B cell (primary cell): ENCODE measurements around the gene HTR3A. TPM values are rescaled to one million over a fixed set of nuclear protein-coding genes. Genes with fewer than 3 reads are reported as not detected.

Experiments used
- ATAC-seq: fragments of 200-7000 bp; cut with Tn5 transposase; one replicate; pipeline ENCODE4 v1.10.0; 2021; ENCODE audit warnings: low read depth, mild to moderate bottlenecking, moderate number of reproducible peaks, moderate library complexity
- CTCF ChIA-PET: fragments of 350-600 bp; sonication (Branson Sonifier 250); formaldehyde crosslinking; loops from one replicate; lab custom pipeline; 2021; ENCODE audit warnings: antibody characterized with exemption, inconsistent platforms; lab: Charles Lee
- POLR2A ChIA-PET: fragments of 350-600 bp; sonication (Branson Sonifier 250); formaldehyde crosslinking; loops from one replicate; lab custom pipeline; 2021; ENCODE audit warnings: antibody characterized with exemption; lab: Charles Lee
- DNase-seq: peaks from one replicate; pipeline ENCODE4 v3.0.0; 2013
- H2AFZ ChIP-seq: 2 replicates; pipeline ENCODE4 v1.6.1; 2012; ENCODE audit warnings: mild to moderate bottlenecking, low read depth, low read length; ENCODE audit not compliant: insufficient read depth, poor library complexity, severe bottlenecking
- H3K27ac ChIP-seq, 2 donors: 1 replicate in 1 of 2; 2 replicates in 1 of 2; pipeline ENCODE4 v1.5.1; 2012 to 2013; ENCODE audit warnings: low read length in 2 of 2, mild to moderate bottlenecking in 2 of 2, moderate library complexity in 1 of 2
- H3K27me3 ChIP-seq, 4 experiments: fragments of 200-600 bp in 1 of 4; sonication (generic) in 1 of 4; replicated peaks in 1 of 4; 1 replicate in 2 of 4; 2 replicates in 2 of 4; pipeline versions ENCODE4 v1.6.1 to v1.7.0; 2013 to 2016; ENCODE audit warnings: low read length in 3 of 4, mild to moderate bottlenecking in 2 of 4, mixed read lengths in 1 of 4, moderate library complexity in 1 of 4; ENCODE audit not compliant: insufficient read depth in 4 of 4, control insufficient read depth in 3 of 4; ENCODE audit errors: control extremely low read depth in 1 of 4
- H3K36me3 ChIP-seq, 2 experiments: replicated peaks in 1 of 2; 1 replicate in 1 of 2; 2 replicates in 1 of 2; pipeline versions ENCODE4 v1.6.1 to v1.7.1; 2013; ENCODE audit warnings: low read length in 1 of 2; ENCODE audit not compliant: insufficient read depth in 2 of 2, control insufficient read depth in 1 of 2; ENCODE audit errors: control extremely low read depth in 1 of 2, extremely low read depth in 1 of 2
- H3K4me1 ChIP-seq, 2 donors: fragments of 200-600 bp in 1 of 2; sonication (generic) in 1 of 2; 1 replicate in 1 of 2; 2 replicates in 1 of 2; pipeline versions ENCODE4 v1.5.1 to v1.6.1; 2013 to 2017; ENCODE audit warnings: low read length in 2 of 2; ENCODE audit not compliant: control insufficient read depth in 2 of 2, insufficient read depth in 2 of 2
- H3K4me2 ChIP-seq: replicated peaks from 2 replicates; pipeline ENCODE3; 2012; ENCODE audit warnings: mild to moderate bottlenecking, low read depth, low read length; ENCODE audit not compliant: poor library complexity, severe bottlenecking
- H3K4me3 ChIP-seq, 5 experiments: fragments of 200-600 bp in 1 of 5; sonication (generic) in 1 of 5; 1 replicate in 3 of 5; 2 replicates in 2 of 5; pipeline versions ENCODE4 v1.5.1 to v1.7.0; 2011 to 2016; ENCODE audit warnings: low read length in 4 of 5, mild to moderate bottlenecking in 4 of 5, low read depth in 2 of 5, control low read depth in 1 of 5, moderate library complexity in 1 of 5; ENCODE audit not compliant: insufficient read depth in 1 of 5; ENCODE audit errors: control extremely low read depth in 1 of 5, extremely low read depth in 1 of 5
- H3K79me2 ChIP-seq: fragments of 200-600 bp; sonication (generic); one replicate; pipeline ENCODE4 v1.6.0; 2016; ENCODE audit warnings: low read length; ENCODE audit not compliant: control insufficient read depth, insufficient read depth
- H3K9ac ChIP-seq: fragments of 200-600 bp; sonication (generic); 2 replicates; pipeline ENCODE4 v1.6.1; 2017; ENCODE audit warnings: mild to moderate bottlenecking, low read length, moderate library complexity
- H3K9me3 ChIP-seq, 3 donors: one replicate each; pipeline versions ENCODE4 v1.6.1 to v1.7.1; 2013; ENCODE audit warnings: low read length in 2 of 3; ENCODE audit not compliant: control insufficient read depth in 2 of 3, insufficient read depth in 1 of 3; ENCODE audit errors: control extremely low read depth in 1 of 3
- H4K20me1 ChIP-seq: 2 replicates; pipeline ENCODE4 v1.6.0; 2012; ENCODE audit warnings: mild to moderate bottlenecking, low read length; ENCODE audit not compliant: insufficient read depth, control insufficient read depth, poor library complexity, severe bottlenecking
- H3K27ac Mint-ChIP-seq: one replicate; pipeline ENCODE4 v1.8.0; 2021; ENCODE audit warnings: mixed read lengths
- H3K27me3 Mint-ChIP-seq: one replicate; pipeline ENCODE4 v1.8.0; 2021; ENCODE audit warnings: mixed read lengths
- H3K4me1 Mint-ChIP-seq: one replicate; pipeline ENCODE4 v1.8.0; 2021; ENCODE audit warnings: mixed read lengths
- H3K4me3 Mint-ChIP-seq: one replicate; pipeline ENCODE4 v1.8.0; 2021; ENCODE audit warnings: mixed read lengths
- H3K9me3 Mint-ChIP-seq: one replicate; pipeline ENCODE4 v1.8.0; 2022; ENCODE audit warnings: mixed read lengths; ENCODE audit not compliant: insufficient read depth
- EZH2 ChIP-seq: IDR thresholded peaks from 2 replicates; pipeline ENCODE4 v1.6.1; 2012; ENCODE audit warnings: borderline replicate concordance, low read depth, mild to moderate bottlenecking, moderate library complexity, low read length; ENCODE audit not compliant: insufficient read depth, poor library complexity, severe bottlenecking
- WGBS: methylation state at CpG from one replicate; pipeline ENCODE4 v1.1.5; 2013; ENCODE audit warnings: missing lambda C conversion rate; ENCODE audit not compliant: insufficient coverage; 5-methylcytosine and 5-hydroxymethylcytosine counted together
- intact Hi-C: fragments of 100-400 bp; cut with micrococcal nuclease; formaldehyde crosslinking; loops from one replicate; pipeline ENCODE4 v1.10.0; 2022
- polyA plus RNA-seq: library from polyadenylated mRNA; depleted of rRNA; stranded (reverse); fragments of >200 nt; gene quantifications from 2 replicates; pipeline ENCODE4 v1.2.3, GENCODE V29; 2012
- total RNA-seq, 2 donors: library from RNA; stranded (reverse); fragments of 120-200 nt in 1 of 2; gene quantifications; 1 replicate in 1 of 2; 2 replicates in 1 of 2; pipeline versions ENCODE4 v1.2.3 to v1.2.4, GENCODE V29; 2013 to 2022
- TF ChIP-seq, protein P1 (sequence below): fragments of 200-600 bp; IDR thresholded peaks from one replicate; pipeline ENCODE4 v1.8.0; 2022; ENCODE audit warnings: antibody characterized with exemption, mild to moderate bottlenecking

HTR3A gene
- total and polyA plus RNA-seq, 2 donors (not counting 1 experiment from before 2014, with no cell fraction given): 8.1 to 16.1 TPM

- ChIA-PET CTCF (interaction anchor here (0.7 to 19.6 kb wide), 9 partner anchors 8 to 270 kb away, joined by 3 to 592 read pairs (median 4); partner anchors contain the start of gene HTR3A), POLR2A (interaction anchor here (0.6 to 2.0 kb wide), 2 partner anchors 8 to 13 kb away, joined by 4 read pairs; no protein-coding TSS in a partner anchor)
- TF ChIP-seq, protein P1, sequence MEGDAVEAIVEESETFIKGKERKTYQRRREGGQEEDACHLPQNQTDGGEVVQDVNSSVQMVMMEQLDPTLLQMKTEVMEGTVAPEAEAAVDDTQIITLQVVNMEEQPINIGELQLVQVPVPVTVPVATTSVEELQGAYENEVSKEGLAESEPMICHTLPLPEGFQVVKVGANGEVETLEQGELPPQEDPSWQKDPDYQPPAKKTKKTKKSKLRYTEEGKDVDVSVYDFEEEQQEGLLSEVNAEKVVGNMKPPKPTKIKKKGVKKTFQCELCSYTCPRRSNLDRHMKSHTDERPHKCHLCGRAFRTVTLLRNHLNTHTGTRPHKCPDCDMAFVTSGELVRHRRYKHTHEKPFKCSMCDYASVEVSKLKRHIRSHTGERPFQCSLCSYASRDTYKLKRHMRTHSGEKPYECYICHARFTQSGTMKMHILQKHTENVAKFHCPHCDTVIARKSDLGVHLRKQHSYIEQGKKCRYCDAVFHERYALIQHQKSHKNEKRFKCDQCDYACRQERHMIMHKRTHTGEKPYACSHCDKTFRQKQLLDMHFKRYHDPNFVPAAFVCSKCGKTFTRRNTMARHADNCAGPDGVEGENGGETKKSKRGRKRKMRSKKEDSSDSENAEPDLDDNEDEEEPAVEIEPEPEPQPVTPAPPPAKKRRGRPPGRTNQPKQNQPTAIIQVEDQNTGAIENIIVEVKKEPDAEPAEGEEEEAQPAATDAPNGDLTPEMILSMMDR: no peak
- no peak for TF ChIP-seq EZH2
- Histone ChIP-seq H4K20me1 (no peaks in the 10 kb centered on the region), H3K27me3 (peaks cover 0 to 3% (median 0%) of the 10 kb centered on the region in 4 experiments), H2AFZ (no peak overlapping the region), H3K27ac (no peak overlapping the region), H3K4me3 (no peak overlapping the region), H3K9me3 (no peaks in the 10 kb centered on the region), H3K4me2 (no peak overlapping the region), H3K4me1 (peaks cover 7 to 20% of the 10 kb centered on the region in 2 donors), H3K36me3 (peaks cover 0 to 3% of the 10 kb centered on the region in 2 experiments), H3K9ac (no peak overlapping the region), H3K79me2 (no peaks in the 10 kb centered on the region)
- intact Hi-C loops: loop anchor here (5.0 kb wide), 2 partner anchors 46 to 196 kb away; no protein-coding TSS in a partner anchor
- Mint-ChIP-seq H3K27ac (no peak overlapping the region), H3K4me1 (peaks cover 9% of the 10 kb centered on the region), H3K27me3 (peaks cover 4% of the 10 kb centered on the region), H3K4me3 (no peak overlapping the region), H3K9me3 (no peaks in the 10 kb centered on the region)
- peak; percentile 27 for DNase-seq
- 33% methylated on average over 1 of the region's 4 CpGs for WGBS
- no peak for ATAC-seq
These were observed 16.3 kb downstream of the HTR3A start for GRCh38 chr11:113991170-113991569.

DNA sequence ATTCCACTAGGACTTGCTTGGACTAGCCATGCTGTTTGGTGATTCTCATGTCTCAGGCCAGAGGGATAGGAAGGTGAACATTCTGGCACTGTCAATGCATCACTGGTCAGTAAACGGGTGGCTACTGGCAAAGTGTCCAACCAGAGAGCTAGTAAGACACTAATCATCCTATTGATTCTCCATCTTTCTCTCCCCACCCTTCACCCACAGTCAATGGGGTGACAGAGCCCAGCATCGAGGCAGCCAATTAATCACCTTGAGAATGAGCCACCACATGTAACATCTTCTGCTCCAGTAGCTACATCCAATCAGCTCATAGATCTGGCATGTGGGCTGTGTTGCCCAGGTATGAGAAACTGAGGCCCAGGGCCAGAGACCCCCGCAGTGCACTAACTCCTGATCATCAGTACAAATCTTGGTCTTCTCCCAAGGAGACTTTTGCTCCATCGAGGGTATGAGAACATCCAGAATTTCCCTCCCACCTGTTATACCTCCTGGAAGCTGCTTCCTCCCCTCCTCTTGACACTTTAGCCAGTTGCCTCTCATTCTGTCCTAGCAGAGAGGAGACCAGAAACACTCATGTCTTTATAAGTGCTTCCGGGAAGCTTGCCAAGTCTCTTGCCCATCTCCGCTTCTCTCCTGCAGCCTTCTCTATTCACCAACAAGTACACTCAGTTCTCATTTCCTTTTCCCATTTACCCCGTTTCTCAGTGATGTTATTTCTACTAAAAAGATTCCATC lies 17.0 kb downstream of the HTR3A start:
- no peak for DNase-seq
- WGBS: 73% methylated on average over 5 of the region's 7 CpGs
- H3K4me1 ChIP-seq: peaks cover 7 to 20% of the 10 kb centered on the region in 2 donors
- H3K27me3 ChIP-seq: peaks cover 0 to 3% (median 0%) of the 10 kb centered on the region in 4 experiments
- H3K27me3 Mint-ChIP-seq: peaks cover 4% of the 10 kb centered on the region
- H3K4me1 Mint-ChIP-seq: peaks cover 9% of the 10 kb centered on the region
- H3K9me3 Mint-ChIP-seq: no peaks in the 10 kb centered on the region
- H3K79me2 ChIP-seq: no peaks in the 10 kb centered on the region
- no peak overlapping the region for H3K4me3 ChIP-seq
- ATAC-seq: no peak
- ChIA-PET CTCF (interaction anchor here (0.6 to 19.6 kb wide), 13 partner anchors 9 to 269 kb away, joined by 3 to 592 read pairs (median 20); partner anchors contain the start of gene HTR3A), POLR2A (interaction anchor here (1.7 to 4.1 kb wide), 3 partner anchors 13 to 268 kb away, joined by 4 to 17 read pairs (median 5); no protein-coding TSS in a partner anchor)
- no peaks in the 10 kb centered on the region for H3K9me3 ChIP-seq
- H3K27ac ChIP-seq: no peak overlapping the region
- H3K4me3 Mint-ChIP-seq: no peak overlapping the region
- no peak overlapping the region for H2AFZ ChIP-seq
- H3K27ac Mint-ChIP-seq: peak overlapping the region; percentile 2
- TF ChIP-seq, protein P1: no peak
- TF ChIP-seq EZH2: no peak
- no peak overlapping the region for H3K4me2 ChIP-seq
- H3K36me3 ChIP-seq: peaks cover 0 to 3% of the 10 kb centered on the region in 2 experiments
- intact Hi-C loops: loop anchor here (5.0 kb wide), 2 partner anchors 45 to 195 kb away; no protein-coding TSS in a partner anchor
- no peak overlapping the region for H3K9ac ChIP-seq
- H4K20me1 ChIP-seq: no peaks in the 10 kb centered on the region
